DMS 273 treated with DMSO at 0.1 percent for 48 hours (cell line): ENCODE data around the gene DNM3.

Source experiments
- DNase-seq: peaks from one replicate; lab custom pipeline; 2025; lab: John Stamatoyannopoulos, UW

Gene DNM3

DNA sequence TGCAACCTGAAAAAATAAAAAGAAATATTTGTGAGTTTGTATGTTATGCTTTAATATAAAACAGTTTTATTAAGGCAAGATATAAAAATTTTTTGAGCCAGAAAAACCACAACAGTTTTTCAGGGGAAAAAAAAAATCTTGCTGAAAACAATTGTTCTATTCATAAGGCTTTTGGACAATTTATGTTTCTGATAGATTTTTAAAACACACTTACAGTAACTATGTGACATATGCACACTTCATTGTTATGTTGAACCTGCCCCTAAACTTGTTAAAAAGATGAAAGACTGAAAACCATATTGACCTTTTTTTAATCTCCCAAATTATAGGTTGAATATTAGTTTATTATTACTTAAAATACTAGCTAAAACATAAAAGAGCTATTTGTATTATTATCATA, 299.3 kb downstream of the DNM3 start:
- DNase-seq: no peak

DNA sequence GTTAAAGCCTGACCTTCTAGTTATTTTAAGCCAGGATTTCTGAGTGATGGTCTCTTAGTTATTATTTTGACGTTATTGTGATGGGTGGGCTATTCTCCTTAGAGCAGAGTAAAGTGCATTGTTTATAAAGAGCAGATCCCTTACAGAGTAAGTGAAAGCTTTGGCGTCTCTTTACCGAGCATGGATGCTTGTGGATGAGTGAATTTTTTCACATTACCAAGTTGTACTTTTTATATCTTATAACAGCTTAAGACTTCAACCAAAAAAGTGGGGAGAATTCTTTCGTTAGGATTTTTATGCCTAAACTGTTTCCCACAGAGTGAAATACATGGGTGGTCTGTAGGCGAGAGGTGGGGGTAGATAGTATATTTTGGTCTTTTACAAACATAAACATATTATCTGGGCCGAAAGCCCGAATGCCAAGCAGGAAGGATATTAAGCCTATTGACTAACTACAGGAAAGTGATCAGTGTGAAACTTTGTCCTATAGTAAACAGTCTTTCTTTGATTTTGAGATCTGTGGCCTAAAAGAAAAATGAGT, 300.1 kb downstream of the DNM3 start:
- DNase-seq: no peak

DNA sequence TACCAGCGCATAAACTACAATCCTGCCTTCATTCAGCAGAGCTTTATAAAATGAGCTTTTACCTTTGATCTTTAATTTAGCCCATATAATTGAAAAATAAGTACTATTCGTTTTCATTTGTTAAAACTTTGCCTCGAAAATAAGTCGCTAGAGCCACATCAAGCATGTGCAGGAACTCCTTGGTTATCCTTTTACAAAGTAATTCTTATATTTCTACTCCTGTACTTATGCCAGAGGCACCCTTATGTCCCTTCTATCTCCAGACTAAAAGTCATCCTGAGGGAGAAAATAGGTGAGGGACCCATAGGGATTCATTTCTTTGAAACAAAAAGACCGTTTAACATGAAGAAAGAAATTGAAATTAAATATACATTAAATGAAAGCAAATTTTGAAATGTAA, 301.0 kb downstream of the DNM3 start:
- DNase-seq: no peak

DNA sequence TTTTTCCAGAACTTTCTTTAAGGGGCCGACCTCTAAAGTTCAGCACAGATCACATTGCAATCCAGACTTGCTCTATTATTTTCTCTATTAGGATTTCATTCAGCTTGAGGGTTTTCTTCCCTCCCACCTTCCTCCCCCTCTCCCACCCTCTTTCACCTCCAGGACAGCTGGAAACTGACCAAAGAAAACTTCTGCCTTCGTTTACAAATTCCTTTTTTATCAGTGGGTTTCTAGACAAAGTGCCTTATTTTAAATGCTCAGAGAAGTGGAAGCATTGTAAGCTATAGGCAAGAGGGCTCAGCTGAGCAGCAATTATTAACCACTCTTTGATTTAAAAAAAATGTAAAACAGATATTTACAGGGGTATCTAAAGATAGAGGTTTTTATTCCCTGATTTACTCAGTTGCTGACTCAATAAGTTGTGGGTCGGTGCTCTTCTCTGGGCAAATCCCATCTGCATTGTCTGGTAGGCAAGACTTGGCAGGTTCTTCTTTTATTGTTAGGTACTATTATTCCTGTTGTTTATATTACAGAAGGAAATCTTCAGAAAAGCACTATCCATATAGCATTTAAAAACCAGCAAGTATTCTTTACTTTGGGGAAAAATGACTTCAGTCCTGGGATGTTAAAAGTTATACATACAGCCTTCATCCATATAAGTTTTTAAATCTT, 302.2 kb downstream of the DNM3 start:
- no peak for DNase-seq

DNA sequence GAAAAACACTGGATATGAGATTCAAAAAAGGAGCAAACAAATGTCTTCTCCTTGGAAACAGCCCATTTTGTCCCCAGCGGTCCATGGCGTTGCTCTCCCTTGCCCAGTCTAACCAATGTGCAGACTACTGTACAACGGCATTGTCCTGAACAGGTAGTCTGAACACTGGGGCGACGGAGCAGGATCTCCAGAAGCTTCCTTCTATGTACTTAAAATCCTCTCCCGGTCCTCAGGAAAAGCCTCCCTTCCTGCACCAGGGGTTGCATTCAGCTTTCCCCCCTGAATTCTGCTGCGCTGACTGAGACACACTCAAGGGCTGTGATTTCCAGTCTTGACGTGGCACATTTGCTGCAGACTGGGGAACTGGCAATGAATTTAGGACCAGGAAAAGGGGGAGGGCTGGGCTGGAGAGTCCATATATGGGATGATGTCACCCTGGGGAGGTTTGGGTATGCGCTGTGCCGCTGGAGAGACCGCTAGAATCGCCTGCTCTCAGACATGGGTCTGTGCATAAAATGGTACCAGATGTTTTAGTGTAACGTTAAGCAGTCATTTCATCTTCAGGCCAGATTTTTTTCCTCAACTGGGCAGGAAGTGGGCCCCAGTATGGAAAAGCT, 303.3 kb downstream of the DNM3 start:
- DNase-seq: no peak

DNA sequence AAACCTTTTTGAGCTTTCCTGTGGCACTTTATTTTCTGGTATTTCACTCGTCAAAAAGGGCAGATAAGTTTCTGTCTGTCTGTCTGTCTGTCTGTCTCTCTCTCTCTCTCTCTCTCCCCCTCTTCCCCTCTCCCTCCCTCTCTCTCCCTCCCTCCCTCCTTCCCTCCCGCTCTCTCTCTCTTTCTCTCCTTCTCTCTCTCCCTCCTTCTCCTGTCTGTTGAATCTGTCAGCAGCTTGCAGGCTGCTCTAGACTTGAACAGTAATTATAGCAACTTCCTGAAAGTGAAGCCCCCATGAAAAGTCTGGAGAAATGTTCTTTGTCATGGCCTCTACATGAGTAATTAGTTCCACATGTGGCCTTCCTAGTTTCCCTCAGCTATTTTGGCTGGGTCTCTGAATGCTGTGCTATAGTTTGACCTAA, 303.9 kb downstream of the DNM3 start:
- no peak for DNase-seq

DNA sequence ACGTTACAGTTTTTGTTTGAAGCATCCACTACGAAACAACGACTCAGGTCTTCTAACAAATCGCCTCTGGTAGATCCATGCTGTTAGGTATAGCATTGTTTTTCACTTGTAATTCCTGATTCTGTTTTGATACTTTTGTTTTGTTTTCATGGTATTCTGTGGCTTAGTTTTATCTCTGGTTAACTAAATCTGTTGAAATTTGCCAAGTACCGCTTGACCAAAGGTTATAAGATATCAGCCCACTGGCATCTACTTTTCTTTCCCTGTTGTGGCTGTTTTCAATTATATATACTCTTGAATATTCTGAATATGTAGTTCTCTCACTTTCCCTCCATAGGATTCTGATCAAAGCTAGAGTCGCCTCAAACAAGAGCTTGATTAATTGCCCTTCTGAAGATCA, 304.4 kb downstream of the DNM3 start:
- no peak for DNase-seq

DNA sequence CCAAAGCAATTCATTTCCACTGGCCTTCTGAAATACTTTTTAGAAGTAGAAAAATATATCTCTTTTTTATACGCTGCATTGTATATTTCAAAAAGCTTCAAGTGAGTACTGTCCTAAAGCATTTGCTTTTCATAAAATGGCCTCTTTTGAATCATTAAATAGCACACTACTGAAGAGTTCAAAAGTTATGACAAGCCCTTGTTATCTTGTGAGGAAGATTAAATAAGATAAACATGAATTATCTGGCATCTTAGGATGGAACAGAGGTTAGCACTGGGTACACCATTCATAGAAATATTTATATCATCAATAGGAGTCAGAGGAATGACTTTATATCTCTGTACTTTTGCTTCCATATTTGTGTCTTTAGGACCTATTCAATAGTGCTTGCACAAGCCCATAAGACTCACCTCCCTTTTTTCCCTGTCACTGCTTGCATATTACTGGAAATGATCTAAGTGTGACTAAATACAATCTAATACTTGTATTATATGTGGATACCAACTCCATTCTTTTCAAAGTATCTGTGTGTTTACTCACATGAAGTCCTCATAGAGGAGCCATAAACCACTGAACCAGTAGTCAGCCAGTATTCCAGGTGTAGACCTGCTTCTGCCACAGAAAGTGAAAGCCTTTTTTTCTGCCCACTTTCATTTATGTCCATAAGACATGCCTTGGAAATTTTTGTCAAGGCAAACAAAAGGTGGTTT, 305.0 kb downstream of the DNM3 start:
- no peak for DNase-seq

DNA sequence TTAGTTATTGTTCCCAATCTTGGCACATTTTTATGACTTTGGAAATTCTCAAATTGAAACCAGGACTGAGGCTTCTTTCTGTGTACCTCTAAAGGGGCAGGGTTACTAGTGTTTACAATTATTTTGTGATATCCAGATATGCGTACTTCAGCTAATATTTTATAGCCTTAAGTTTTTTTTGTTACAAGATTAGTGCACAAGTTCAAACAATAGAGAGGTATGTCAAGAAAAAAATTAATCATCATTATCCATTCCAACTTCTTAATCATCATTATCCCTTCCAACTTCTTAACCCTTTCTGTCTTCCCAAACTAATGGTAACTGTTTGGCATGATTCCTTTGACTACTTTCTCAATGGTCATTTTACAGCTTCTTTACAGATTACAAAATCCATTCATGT, 306.2 kb downstream of the DNM3 start:
- DNase-seq: no peak

DNA sequence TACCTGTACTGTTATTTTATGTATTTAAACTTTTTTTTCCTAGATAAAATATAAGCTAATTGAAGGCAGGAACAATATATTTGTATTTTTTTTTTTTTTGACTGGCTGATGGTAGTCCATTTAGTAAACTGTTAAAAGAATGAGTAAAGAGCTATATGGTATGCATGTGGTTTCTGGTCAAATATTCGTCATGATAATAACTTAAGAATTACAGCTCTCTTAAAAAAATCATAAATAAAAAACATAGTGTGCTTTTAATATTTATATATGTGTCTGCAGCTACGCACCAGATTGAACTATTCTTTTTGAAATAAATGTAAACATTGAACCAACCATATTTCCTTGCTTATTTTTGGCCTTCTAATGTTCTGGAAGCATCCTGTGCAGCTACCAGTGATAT, 306.9 kb downstream of the DNM3 start:
- DNase-seq: no peak

DNA sequence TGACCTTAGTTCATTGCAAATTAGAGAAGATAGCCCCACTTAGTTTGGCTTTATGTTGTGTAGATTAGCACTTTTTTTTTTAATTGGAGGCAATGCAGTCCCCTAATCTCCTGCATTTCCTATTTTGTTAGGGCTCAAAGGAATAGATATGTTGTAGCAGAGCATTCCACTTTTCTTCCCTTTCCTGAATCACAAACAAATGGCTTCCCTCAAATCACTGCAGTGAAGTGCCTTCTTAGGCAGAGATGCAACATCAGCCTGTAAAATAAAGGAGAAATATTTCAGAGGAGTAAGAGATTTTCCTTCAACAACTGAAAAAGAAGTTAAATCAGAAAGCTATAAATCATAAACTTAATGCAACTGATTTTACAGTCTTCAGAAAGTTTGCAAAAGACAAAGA, 307.4 kb downstream of the DNM3 start:
- DNase-seq: no peak

DNA sequence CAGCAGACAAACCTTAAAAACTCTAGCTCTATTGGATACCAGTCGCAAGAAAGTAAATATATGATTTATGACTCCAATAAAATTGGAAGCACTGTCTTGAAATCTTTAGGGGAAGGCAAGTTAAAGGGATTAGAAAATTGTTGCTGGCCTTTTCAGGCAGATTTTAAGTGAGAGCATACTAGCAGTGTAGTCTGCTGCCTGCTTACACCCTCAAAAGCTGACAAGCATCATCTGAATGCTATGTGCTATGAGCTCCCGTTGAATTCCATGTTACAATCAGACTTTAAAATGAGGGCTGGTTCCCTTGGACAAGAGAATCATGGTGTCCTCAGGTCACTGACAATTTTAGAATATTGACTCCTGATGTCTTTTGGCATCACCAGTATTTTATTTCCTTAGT, 308.0 kb downstream of the DNM3 start:
- DNase-seq: no peak

DNA sequence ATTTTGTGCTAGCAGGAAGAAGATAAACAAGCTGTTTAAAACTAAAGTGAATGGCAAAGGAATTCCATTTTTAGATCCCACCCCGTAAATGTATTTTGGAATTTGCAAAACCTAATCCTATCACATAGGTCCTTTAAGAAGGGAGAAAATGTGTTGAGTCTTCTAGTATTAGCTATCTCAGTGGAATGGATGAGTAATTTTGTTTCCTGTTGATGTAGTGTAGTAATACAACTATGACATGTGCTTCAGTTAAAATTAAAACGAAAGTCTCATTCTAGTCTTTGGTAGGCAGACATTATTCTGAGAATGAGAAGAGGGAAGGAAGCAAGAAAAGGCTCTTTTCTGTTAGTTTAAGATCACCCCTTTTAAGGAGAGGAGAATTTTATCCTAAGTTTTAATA, 313.3 kb downstream of the DNM3 start:
- no peak for DNase-seq

DNA sequence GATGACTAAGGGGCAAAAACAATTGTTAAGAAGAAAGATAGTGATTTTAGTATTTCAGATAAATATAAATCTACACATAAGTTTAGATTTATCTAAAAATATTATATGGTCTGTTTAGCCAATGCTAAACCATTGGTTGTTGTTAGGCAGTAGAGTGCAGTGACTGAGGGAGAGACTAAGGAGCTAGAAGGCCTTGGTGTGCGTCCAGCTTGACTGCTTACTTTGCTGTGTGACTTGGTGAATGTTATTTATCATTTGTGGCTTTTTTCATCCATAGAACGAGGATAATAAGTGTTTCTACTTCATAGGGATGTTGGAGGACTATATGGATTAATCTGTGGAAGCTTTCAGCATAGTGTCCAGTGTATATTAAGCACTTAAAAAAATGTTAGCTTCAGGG, 314.5 kb downstream of the DNM3 start:
- no peak for DNase-seq

DNA sequence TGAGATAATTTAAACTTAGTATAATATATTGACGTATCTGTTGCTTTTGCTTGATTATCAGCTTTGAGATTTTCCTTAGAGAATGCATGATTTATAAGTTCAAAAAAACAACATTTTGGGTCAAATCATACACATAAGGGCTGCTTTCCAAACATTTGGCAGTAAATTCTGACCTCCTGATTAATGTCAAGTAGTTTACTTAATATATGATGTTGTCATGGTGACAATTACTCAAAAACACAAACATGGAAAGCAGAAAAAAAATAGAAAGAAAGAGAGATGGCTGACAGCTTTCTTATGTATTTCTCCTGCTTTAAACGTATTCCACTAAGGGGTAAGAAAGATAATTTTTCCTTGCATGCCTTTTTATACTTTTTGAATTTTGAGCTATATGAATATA, 320.9 kb downstream of the DNM3 start:
- DNase-seq: no peak

DNA sequence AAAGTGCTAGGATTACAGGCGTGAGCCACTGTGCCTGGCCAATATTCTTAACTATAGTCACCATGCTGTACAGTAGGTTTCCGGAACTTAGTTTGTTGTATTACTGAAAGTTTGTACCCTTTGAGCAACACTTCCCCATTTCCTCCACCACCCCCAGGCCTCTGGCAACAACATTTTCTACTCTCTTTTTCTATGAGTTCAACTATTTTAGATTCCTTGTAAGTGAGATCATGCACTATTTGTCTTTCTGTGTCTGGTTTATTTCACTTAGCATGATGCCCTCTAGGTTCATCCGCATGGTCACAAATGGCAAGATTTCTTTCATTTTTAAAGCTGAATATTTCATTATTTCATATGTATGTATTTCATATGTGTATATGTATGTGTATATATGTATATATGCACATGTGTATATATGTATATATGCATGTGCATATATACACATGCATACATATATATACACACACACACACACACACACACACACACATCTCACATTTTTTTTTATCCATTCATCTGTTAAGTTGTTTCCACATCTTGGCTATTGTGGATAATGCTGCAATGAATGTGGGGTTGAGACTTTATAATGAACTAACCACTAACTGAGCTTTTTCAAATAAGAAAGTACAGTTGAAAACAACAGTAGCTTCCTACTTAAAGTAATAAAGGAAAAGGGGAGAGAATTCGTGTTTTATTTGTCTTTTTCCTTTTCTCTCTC, 322.4 kb downstream of the DNM3 start:
- no peak for DNase-seq

DNA sequence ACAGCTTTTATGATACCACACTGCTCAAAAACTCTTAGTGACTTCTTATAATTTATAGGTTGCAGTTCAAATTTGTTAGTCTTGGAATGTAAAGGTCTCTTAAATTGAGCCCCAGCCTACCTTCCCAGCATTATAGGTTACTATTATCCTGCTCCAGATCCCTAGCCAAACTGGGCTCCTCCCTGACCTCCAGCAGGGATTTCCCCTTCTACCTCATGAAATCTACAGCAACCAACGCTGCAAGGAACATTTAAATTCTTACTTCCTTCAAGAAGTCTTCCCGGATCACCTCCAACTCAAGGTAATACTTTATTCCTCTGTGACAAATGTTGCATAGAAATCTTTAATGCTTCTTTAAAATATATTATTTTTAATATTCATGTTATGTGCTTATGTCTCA, 324.1 kb downstream of the DNM3 start:
- no peak for DNase-seq

DNA sequence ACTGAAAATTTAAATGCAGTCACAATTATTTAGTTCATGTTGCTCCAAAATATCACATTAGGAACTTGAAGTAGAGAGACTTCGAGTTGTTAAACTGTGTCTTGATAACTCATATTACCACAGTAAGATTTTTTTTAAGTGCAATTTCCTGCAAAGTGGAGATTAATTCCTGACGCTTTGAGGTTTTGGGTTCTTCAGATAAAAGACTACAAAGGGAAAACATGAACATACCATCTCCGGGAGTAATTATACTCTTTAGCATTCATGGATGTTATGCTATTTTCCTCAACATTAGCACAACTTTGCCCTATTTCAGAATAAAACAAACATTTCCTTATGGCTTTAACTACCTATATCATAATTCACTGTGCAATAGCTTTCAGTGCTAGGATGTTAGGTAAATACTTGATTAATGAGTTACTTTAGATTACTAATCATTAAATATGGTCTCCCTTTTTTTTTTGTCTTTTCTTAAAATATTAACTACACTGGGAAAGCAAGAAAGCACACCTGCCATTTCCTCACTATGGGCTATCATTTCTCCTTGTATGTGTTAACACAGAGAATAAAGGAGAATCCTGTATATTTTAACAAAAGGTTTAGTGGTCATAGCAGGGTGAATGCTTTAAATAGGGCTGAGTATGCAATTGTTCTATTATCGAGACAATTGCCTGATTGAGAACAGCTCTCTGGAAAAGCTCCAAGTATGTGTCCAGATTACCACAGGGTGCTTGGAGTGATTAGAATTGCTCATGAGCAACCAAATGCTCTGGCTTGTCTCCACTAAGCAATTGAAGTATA, 326.7 kb downstream of the DNM3 start:
- no peak for DNase-seq

DNA sequence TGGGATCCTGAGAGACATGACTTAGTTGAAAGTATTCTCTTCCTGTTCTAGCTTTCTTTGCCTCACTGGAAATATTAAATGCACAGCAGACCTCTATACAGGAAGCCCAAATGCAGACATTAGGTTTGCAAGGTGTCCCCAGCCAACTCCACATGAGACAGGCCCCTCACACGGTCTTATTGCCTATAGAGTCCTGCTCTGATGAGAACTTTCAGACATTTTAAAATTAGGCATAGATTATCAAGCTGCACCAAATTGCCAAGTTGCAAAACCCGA, 327.2 kb downstream of the DNM3 start:
- no peak for DNase-seq

DNA sequence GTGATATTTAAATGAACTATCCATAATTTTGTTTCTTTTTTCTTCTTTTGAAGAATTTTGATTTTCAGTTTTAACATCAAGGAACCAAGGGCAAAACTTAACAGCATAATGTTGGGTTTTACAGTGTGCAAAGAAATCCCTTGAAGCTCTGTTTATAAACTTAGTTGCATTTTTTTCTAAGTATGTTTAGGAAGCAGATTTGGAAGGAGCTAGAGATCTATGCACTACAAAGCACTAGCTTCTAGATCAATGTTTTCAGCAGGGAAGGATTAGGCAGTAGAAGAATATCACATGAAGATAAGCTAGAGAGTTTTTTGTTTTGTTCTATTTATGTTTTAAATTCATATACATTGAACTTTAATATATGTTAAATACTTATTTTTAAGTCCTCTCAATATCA, 328.5 kb downstream of the DNM3 start:
- no peak for DNase-seq

DNA sequence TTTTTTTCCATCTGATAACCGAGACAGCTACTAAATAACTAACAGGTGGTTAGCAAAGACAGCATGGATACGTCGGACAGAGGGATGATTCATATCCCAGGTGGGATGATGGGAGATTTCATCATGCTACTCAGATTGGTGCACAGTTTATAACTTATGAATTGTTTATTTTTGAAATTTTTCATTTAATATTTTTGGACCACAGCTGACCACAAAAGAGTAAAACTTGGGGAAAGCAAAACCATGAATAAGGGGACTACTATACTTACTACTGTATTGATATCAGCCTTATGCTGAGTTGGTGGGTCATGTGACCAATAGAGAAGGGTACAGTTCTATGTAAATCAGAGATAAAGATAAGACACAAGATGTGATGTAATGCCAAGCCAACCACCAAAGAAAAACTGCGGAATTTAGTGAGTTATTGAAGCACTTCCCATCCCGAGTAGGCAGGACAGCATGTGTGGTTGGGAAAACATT, 331.1 kb downstream of the DNM3 start:
- DNase-seq: no peak

DNA sequence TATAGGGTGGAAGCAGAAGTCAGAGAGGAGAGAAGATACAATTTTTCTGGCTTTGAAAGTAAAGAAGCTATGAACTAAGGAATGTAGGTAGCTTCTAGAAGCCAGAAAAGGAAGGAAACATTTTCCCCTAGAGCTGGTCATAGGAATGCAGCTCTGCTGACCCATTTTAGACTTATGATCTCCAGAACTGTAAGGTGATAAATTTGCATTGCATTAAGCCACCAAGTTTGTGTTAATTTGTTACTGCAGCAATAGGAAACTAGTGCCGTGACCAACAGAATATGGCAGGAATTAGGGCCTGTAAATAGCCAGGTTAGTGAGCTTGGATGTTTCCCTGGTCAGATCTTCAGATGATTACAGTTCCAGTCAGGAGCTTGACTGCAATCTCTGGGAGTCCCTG, 334.9 kb downstream of the DNM3 start:
- no peak for DNase-seq
